Left renal cortex interstitium (tissue), 4 donors: Measurements from ENCODE around the gene LGALS9C. TPM values are rescaled to one million over a fixed set of nuclear protein-coding genes. Genes with fewer than 3 reads are reported as not detected.
"Not testable (repeated sequence)": the region's sequence is repeated elsewhere in the genome, so short reads cannot be mapped to it uniquely, and the experiment has no call there.

Source experiments
- DNase-seq, 4 donors: peaks; one replicate each; pipeline ENCODE4 v3.0.0-alpha.2; 2013; ENCODE audit warnings: low read depth in 4 of 4, low spot score in 2 of 4, missing footprints in 1 of 4
- polyA plus RNA-seq, 4 donors: library from polyadenylated mRNA; unstranded; fragments of 120-200 nt; gene quantifications; one replicate each; pipeline ENCODE4 v1.2.1, GENCODE V29; 2013; ENCODE audit not compliant: insufficient read length in 4 of 4

The LGALS9C gene
- polyA plus RNA-seq, result not detected

DNA sequence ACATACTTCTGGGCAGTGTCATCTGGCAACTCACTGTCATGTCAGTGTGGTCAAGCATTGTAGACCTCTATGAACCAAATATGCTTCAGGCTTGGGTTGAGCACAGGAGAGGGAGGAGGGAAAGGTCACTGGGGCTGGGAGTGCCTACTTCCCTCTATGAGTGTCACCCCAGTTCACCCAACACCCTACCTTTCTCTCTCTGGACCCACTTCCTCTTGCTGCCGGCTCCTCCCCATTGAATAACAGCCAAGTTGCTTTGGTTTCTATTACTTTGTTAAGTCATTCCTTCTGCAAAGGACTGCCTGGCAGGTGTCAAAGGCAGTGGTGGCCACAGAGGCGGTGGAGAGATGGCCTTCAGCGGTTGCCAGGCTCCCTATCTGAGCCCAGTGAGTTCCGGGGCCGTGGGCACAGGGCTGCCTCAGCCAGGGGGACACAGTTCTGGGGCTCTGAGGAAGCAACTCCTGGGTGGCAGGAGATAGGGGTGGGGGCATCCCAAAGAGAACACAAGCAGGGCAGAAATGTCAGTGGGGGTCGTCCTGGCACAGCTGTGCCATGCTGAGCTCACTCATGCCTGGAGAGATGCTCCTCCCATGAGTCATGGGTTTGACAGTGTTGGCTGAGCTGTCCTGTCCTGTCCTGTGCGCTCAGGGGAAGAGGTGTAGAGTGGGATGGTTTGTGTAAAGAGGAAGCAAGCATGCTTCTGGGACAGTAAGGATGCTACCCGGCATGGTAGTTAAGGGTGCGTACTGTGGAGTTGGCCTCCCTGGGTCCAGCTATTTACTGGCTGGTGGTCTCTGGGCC, at the start of gene LGALS9C:
LGALS9C (plus strand) TSS at position 282 of the 801 bp plus-strand sequence; CDS start at position 348, 66 bp downstream.
- DNase-seq, result not testable (repeated sequence)

DNA sequence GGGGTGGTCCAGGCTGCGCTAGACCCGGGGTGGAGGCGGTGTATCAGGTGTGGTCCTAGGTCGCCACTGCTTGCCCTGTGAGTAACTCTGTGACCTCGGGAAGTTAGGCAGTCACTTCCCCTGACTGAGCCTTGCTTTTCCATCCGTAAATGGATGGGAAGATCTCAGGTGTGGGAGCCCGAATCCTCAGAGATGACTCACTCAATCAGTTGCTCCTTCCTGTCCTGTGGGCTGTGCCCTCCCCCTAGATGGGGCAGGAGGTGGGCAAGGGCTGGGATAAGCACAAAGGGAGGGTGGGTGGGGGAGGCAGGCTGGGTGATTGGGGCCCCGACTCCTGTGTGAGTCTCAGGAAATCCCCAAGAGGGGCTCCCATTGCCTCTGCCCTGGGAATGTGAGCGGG, 44.4 kb upstream of the LGALS9C start:
- DNase-seq, result not testable (repeated sequence)

DNA sequence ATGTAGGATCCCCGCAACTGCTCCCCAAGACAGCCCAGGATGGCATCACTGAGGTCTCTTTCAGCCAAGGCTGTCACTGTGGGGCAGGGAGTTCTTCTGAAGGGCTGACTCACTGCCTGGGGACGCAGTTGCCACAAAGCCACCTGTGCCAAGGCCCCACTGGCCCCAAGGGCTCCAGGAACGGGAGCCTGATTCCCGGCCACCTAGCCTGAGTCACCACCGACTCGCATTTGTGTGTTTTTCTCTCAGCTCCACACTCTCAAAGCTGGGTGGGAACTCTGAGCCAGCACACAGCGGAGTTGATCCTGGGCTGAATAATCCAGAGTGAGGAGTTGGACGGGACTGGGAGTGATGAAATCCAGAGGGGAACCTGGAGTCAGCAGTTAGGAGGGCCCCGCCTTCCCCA, 37.1 kb upstream of the LGALS9C start:
- not testable (repeated sequence) for DNase-seq

DNA sequence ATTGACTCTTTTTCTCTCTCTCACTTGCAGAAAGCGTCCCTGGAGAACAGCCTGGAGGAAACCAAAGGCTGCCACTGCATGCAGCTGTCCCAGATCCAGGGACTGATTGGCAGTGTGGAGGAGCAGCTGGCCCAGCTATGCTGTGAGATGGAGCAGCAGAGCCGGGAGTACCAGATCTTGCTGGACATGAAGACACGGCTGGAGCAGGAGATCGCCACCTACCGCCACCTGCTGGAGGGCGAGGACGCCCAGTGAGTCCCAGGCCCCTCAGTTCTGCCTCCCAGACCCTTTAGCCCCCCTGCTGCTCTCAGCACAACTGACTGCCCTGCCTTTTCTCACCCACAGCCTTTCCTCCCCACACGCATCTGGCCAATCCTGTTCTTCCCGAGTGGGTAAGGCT, 34.5 kb upstream of the LGALS9C start:
- not testable (repeated sequence) for DNase-seq

DNA sequence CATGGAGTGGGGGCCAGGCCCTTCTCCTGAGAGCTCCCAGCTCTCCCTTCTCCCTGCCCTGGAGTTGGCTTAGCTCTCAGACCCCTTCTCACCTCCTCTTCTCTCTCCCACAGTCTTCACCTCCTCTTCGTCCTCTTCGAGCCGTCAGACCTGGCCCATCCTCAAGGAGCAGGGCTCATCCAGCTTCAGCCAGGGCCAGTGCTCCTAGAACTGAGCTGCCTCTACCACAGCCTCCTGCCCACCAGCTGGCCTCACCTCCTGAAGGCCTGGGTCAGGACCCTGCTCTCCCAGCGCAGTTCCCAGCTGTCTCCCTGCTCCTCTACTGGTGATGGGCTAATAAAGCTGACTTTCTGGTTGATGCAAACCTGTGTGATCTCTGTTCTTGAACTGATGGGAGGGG, 34.1 kb upstream of the LGALS9C start:
- not testable (repeated sequence) for DNase-seq

DNA sequence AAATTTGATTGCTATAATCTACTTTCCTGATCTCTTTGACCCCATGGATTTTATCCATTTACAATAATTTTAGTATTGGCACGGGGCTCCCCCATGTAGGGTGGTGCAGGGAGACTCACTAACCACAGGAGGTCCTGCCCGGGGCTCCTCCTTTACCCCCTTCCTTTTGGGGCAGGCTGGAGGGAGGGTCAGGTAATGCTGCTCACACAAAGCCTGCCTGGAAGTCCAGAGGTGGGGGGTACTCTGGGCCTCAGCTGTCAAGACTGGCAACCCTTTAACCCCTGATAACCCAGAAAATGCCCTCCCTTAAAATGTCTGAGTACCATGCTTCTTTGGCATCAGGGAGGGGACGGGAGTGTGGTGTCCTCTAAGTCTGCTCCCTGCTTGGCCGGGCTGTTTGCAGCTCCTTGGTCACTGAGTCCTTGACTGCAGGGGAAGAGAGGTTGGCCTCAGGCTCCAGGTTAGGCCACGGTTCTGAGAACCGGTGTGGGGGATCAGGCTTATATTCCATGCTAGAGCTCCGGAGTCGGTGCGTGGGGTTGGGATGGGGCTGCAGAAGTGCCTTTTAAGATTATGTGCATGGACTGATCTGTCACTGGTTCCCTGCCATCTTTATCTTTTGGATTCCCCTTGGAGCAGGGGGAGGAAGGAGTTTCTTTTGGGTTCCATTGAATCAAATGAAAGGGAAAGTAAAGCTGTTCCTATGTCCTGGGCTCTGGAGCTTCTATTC, 28.9 kb upstream of the LGALS9C start:
- not testable (repeated sequence) for DNase-seq

DNA sequence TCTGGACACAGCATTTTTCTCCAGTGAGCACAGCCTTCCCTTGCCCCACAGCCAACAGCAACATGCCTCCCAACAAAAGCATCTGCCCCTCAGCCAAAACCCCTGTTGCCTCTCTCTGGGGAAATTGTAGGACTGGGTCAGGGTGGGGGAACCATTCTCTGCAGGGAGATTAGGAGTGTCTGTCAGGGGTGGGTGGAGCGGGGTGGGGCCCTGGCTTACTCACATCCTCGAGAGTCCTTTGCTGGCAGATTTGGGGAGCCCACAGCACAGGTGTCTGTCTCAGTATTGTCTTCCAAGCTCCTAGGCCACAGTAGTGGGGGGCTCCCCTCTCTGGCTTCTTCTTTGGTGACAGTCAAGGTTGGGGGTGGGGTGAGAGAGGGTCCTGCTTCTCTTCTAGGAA, 28.3 kb upstream of the LGALS9C start:
- not testable (repeated sequence) for DNase-seq

DNA sequence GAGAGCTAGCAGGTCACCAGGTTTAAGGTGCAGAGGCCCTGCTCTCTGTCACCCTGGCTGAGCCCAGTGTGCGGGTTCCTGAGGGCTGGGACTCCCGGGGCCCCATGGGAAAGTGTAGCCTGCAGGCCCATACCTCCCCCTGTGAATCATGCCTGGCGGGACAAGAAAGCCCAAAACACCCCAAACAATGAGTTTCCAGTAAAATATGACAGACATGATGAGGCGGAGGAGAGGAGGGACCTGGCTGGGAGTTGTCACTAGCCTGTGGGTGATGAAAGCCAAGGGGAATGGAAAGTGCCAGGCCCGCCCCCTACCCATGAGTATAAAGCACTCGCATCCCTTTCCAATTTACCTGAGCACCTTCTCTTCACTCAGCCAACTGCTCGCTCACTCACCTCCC, 26.8 kb upstream of the LGALS9C start:
- not testable (repeated sequence) for DNase-seq

DNA sequence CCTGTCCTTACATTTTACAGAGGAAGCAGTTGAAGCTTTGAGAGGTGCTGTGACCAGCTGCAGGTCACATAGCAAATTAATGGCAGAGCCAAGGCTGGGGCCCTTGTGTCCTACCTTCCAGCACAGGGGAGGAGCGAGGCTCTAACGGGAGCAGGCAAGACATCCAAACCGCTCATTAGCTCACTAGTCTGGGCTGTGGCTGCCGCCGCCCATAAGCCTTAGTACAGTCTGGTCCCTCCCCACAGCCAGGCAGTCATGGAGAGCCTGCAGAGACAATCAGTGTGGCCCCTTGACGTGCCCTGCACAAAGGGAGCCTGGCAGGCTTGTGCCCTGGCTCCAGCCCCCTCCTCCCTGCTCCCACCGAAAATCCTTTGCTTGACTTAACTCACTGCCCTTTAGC, 25.6 kb upstream of the LGALS9C start:
- DNase-seq, result not testable (repeated sequence)

DNA sequence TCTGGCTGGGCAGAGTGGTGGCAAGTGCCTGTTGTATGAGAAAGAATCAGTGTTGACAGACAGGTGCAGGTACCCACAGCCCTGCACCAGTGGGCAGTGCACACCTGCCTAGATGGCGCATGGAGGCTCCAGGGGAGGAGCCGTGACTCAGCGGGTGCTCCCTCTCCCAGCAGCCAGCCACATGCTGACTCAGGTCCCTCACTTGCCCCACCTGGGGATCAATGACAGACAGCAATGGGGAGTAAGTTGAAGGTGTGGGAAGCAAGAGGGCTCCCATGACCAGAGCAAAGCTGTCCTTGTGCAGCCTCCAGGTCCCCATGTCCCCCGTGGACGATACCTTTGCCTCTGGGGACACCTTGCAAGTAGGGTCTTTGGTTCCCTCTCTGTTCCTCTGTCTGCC, 24.6 kb upstream of the LGALS9C start:
- DNase-seq, result not testable (repeated sequence)

DNA sequence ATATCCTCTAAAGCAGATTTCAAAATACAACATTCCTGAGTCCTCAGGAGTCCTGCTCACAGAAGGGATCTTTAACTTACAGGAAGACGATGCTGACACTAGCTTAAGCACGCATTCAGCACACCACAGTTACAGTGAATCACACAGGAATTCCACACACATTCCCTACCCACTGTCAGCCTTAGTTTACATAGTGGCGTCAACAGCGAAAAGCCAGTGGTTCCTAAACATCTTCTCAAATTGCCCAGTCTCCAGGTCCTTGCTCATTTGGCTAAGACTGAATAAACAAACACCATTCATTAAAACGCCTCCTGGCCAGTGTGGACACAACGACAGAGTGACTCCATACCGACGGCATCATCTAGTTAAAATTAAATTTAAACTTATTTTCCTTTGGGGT, 17.6 kb upstream of the LGALS9C start:
- DNase-seq, result not testable (repeated sequence)

DNA sequence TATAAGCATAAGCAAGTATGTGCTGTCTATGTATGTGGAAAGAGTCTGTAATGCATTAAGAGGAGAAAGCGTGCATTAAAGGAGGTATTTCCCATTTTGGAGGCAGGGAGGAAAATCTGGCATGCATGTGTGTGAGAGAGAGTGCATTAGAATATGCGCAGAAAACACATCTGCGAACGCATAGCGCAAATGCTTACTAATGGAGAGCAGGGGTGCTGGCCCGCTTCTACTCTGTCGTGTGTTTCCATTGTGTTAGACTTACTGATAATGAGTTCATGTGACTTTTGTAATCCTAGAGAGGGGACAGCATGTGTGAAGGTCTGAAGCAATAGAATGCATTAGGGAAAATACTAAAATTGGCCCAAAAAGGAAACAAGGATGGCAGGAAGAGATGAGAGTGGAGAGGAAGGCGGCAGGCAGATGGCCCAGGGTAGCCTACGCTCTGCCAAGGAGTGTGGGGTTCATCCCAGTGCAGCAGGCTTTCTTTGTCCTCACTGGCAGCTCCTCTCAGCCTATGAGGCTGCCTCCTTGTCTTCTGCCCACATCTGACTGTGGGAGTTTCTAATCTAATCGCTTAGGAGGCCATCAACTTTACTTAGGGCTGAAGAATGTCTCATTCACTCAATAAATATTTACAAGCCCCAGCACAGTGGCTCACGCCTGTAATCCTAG, 12.6 kb upstream of the LGALS9C start:
- not testable (repeated sequence) for DNase-seq

DNA sequence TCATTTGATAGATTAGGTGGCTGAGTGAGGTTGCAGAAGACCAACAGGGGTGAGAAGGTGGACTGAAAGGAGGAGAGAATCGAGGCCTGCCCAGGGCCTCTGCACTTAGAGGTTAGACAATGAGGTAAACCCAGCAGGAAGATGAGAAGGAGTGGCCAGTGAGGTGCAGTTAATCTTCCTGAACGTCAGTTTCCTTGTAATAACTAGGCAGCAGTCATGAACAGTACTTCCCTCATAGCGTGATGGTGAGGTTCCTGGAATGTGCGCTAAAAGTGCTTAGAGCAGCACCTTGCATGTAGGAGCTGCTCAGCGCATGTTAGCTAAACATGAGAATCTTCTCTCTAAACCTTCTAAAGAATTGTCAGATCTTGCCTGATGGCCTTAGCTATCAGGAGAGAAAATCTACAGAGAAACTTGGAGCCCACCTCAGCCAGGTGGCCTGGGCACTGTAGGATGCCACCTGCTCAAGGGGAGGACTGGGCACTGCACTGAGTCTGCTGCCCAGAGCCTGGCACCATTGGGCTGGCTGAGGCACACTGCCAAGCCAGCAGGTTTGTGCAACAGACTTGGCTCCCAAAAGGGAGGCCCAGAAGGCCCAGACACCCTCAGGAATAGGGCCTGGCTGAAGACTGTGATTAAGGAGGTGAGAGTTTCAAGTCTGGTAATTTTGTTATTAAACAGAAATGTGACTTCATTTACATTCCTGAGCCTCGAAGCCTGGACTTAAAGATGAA, 10.2 kb upstream of the LGALS9C start:
- DNase-seq, result not testable (repeated sequence)

DNA sequence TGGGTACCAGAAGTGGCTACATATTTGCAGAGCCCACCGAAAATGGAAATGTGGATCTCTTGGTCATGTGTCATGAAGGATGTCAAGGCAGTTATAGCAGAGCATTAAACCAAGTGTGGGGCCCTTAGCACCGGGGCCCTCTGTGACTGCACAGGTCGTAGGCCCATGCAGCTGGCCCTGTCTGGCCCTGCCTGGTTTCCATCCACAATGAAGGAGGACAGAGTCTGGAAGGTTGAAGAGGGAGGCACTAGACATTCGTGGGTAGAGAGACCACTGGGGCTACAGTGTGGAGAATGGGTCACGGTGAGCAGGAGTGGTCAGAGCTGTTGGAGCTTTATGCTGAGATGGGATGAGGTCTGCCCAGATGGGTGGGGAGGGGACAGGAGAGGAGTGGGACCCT, 9.6 kb upstream of the LGALS9C start:
- not testable (repeated sequence) for DNase-seq

DNA sequence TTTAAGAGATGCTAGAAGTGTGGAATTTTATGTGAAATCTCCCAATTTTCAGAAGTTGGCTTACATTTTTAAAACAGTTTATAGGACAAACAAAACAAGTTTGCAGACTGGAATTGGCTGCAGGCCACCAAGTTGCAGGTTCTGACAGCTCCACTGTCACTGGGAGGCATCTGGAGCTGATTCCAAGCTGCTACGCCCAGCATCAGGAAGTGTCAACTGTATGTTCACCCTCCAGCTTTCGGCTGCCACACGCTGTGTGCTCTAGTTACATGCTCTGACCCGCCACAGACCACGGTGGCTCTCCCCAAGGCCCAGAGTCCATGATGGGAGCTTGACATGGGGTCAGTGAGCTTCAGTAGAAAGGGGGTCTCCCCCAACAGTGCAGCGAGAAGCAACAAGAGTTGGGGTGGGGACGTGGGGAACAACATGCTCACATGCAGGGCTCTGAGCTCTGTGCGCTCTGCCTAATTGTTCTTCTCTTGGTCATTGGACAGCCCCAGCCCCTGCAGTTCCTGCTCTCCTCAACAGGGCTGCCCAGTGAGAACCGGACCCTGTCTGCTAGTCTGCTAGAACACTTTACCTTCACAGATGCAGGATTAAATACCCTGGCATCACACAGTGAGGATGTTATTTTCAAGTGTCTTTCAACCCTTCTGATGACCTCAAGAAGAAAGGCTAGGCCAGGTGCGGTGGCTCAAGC, 8.0 kb upstream of the LGALS9C start:
- DNase-seq, result not testable (repeated sequence)

DNA sequence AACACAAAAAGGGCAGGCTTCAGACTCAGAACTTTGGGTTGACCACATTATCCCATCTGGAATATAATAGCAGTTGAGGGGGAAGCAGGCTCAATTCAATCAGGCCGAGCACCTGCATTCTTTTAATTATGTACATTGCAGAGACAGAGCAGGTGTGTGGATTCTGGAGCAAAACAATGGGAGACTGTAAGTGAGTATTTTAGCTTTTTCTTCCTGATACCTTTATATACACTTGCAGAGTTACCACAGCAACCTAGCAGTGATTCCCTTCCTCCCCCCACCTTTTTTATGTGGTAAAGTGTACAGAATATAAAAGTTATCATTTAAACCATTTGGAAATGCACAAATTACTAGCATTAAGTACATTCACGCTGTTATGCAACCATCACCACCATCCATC, 6.8 kb upstream of the LGALS9C start:
- not testable (repeated sequence) for DNase-seq

DNA sequence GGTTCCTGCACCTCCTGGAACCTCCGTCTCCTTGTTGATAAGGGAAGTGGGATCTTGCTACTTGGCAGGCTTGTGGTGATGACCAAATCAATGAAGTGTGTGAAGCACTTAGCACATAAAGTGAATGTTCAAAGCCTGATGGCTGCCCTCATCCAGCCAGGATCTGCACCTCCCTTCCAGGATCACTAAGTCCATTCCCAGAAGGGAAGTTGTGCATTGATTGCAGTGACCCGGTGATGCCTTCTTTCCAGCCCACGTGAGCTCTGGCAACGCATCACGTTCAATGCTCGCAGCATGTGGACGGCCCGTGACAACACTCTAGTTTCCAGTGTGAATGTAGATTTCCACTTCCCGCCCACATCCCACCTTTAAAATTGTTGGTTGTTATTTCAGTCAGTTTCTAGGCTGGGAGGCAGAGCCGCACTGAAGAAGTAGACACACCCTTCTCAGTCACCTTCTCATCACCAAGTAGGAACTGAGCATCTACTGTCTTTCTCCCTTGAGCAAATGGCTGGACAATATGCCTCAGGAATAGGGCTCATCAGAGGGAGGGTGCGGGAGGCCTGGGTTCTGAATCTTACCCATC, 6.2 kb upstream of the LGALS9C start:
- DNase-seq, result not testable (repeated sequence)

DNA sequence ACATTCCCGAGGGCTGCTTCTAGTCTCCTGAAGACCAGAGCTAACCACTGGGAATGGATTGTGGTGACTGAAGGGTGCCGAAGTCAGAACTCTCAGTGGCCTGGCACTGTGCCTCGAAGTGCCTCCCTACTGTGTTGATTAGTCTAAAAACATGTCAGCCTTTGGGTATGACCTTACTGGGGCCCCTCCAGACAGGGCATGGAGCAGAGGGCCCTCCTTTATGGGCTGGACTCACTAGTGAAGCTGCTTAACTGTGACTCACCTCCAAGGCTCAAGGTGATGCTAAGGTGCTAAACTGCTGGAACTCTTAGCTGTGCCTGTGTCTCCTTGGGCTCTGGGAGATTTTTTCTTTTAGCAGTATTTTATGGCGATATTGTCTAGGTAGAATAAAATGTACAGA, 2.6 kb upstream of the LGALS9C start:
- DNase-seq, result not testable (repeated sequence)

DNA sequence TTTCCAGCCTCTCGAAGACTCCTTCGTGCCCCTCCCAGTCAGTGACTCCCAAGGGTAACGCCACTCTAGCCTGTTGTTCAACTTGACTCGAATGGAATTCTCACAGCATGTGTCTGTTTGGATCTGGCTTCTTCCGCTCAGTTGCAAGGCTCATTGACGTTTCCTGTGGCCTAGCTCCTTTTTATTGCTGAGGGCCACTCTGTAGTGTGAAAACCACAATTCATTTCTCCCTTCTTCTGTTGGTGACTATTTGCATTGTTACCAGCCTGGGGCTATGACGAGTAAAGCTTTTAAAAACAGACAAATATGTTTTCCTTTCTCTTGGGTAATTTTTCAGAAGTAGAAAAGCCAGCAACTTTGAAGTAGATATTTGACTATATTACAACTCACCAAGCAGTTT, 1.8 kb upstream of the LGALS9C start:
- not testable (repeated sequence) for DNase-seq
